Hepatocyte (in vitro differentiated cells): ENCODE measurements around the gene ZSCAN20. TPM values are rescaled to one million over a fixed set of nuclear protein-coding genes. Genes with fewer than 3 reads are reported as not detected.

Experiments used
- DNase-seq: peaks from one replicate; pipeline ENCODE4 v3.0.0-alpha.2; 2016; ENCODE audit warnings: low spot score
- H2AFZ ChIP-seq: fragments of 200-600 bp; sonication (generic); 2 replicates; pipeline ENCODE4 v1.6.0; 2016; ENCODE audit warnings: antibody characterized with exemption, mild to moderate bottlenecking
- H3K27ac ChIP-seq: fragments of 200-600 bp; sonication (generic); 2 replicates; pipeline ENCODE4 v1.5.1; 2016; ENCODE audit warnings: mild to moderate bottlenecking
- H3K27me3 ChIP-seq: fragments of 200-600 bp; sonication (generic); 2 replicates; pipeline ENCODE4 v1.6.1; 2016
- H3K36me3 ChIP-seq: fragments of 200-600 bp; sonication (generic); replicated peaks from 2 replicates; pipeline ENCODE4 v1.5.1; 2016; ENCODE audit warnings: low read depth; ENCODE audit not compliant: insufficient read depth
- H3K4me1 ChIP-seq: fragments of 200-600 bp; sonication (generic); 2 replicates; pipeline ENCODE4 v1.5.1; 2016; ENCODE audit warnings: mild to moderate bottlenecking, moderate library complexity; ENCODE audit not compliant: insufficient read depth
- H3K4me2 ChIP-seq: fragments of 200-600 bp; sonication (generic); 2 replicates; pipeline ENCODE4 v1.6.0; 2016
- H3K4me3 ChIP-seq: fragments of 200-600 bp; sonication (generic); 2 replicates; pipeline ENCODE4 v1.5.1; 2016; ENCODE audit warnings: mild to moderate bottlenecking
- H3K79me2 ChIP-seq: fragments of 200-600 bp; sonication (generic); 2 replicates; pipeline ENCODE4 v1.6.0; 2017; ENCODE audit warnings: mild to moderate bottlenecking
- H3K9me2 ChIP-seq: fragments of 200-600 bp; sonication (generic); replicated peaks from 2 replicates; pipeline ENCODE4 v1.6.0; 2017; ENCODE audit warnings: mild to moderate bottlenecking; ENCODE audit not compliant: insufficient read depth
- H3K9me3 ChIP-seq: fragments of 200-600 bp; sonication (generic); 2 replicates; pipeline ENCODE4 v1.5.1; 2016; ENCODE audit warnings: low read depth, mild to moderate bottlenecking
- H4K20me1 ChIP-seq: fragments of 200-600 bp; sonication (generic); 2 replicates; pipeline ENCODE4 v1.6.0; 2016; ENCODE audit warnings: mild to moderate bottlenecking; ENCODE audit not compliant: insufficient read depth, poor library complexity, severe bottlenecking
- CTCF ChIP-seq: fragments of 200-600 bp; sonication (generic); IDR thresholded peaks from 2 replicates; pipeline ENCODE4 v1.5.1; 2016; ENCODE audit warnings: antibody characterized with exemption, mild to moderate bottlenecking; ENCODE audit not compliant: poor library complexity
- EZH2 ChIP-seq: fragments of 200-600 bp; sonication (generic); IDR thresholded peaks from 2 replicates; pipeline ENCODE4 v1.6.1; 2016; ENCODE audit warnings: antibody characterized with exemption, mild to moderate bottlenecking, borderline replicate concordance
- EZH2phosphoT487 ChIP-seq: fragments of 200-600 bp; sonication (generic); IDR thresholded peaks from one replicate; pipeline ENCODE4 v1.6.1; 2018; ENCODE audit warnings: antibody characterized with exemption, mild to moderate bottlenecking, low read depth, moderate library complexity; ENCODE audit not compliant: unreplicated experiment, severe bottlenecking
- WGBS: methylation state at CpG from one replicate; pipeline ENCODE4 v1.1.6; 2016; ENCODE audit warnings: low lambda C conversion rate; ENCODE audit errors: missing lambda C conversion rate; 5-methylcytosine and 5-hydroxymethylcytosine counted together
- polyA plus RNA-seq: library from polyadenylated mRNA; unstranded; fragments of >200 nt; fragmentation: Nextera tagmentation; extraction: Ambion mirVana; gene quantifications from 2 replicates; pipeline ENCODE4 v1.2.1, GENCODE V29; 2016
- total RNA-seq: library from RNA; depleted of rRNA; stranded (reverse); fragments of >200 nt; gene quantifications from 2 replicates; pipeline ENCODE4 v1.2.3, GENCODE V29; 2014

The ZSCAN20 gene
- total and polyA plus RNA-seq, 2 experiments from 2014 or later: 0.98 to 6.8 TPM

GRCh38 chr1:33535334-33535733 lies 62.9 kb downstream of the ZSCAN20 start:
- Histone ChIP-seq H3K9me2 (no peaks in the 10 kb centered on the region), H3K27ac (no peak overlapping the region), H4K20me1 (no peaks in the 10 kb centered on the region), H3K4me3 (no peak overlapping the region), H3K9me3 (no peaks in the 10 kb centered on the region), H3K27me3 (no peaks in the 10 kb centered on the region), H3K4me2 (no peak overlapping the region), H3K4me1 (no peaks in the 10 kb centered on the region), H2AFZ (no peak overlapping the region), H3K79me2 (no peaks in the 10 kb centered on the region), H3K36me3 (no peaks in the 10 kb centered on the region)
- no peak for DNase-seq
- WGBS: 74% methylated on average over 2 of the region's 2 CpGs
- no peak for TF ChIP-seq EZH2
- no peak for TF ChIP-seq CTCF
- no peak for TF ChIP-seq EZH2phosphoT487

GRCh38 chr1:33537885-33538284 lies 65.4 kb downstream of the ZSCAN20 start:
- Histone ChIP-seq H3K79me2 (no peaks in the 10 kb centered on the region), H3K36me3 (no peaks in the 10 kb centered on the region), H4K20me1 (no peaks in the 10 kb centered on the region), H3K4me3 (no peak overlapping the region), H3K27ac (no peak overlapping the region), H3K9me2 (no peaks in the 10 kb centered on the region), H3K4me1 (no peaks in the 10 kb centered on the region), H3K27me3 (no peaks in the 10 kb centered on the region), H3K4me2 (no peak overlapping the region), H3K9me3 (no peaks in the 10 kb centered on the region), H2AFZ (no peak overlapping the region)
- no peak for TF ChIP-seq EZH2
- no peak for TF ChIP-seq EZH2phosphoT487
- no peak for TF ChIP-seq CTCF
- 93% methylated on average over 5 of the region's 5 CpGs for WGBS
- no peak for DNase-seq

- H3K27ac ChIP-seq: no peak overlapping the region
- no peak overlapping the region for H2AFZ ChIP-seq
- TF ChIP-seq EZH2 (no peak), CTCF (no peak), EZH2phosphoT487 (no peak)
- H3K79me2 ChIP-seq: no peaks in the 10 kb centered on the region
- H3K4me3 ChIP-seq: no peak overlapping the region
- H3K9me3 ChIP-seq: no peaks in the 10 kb centered on the region
- WGBS: 92% methylated on average over 6 of the region's 6 CpGs
- H3K4me2 ChIP-seq: no peak overlapping the region
- no peaks in the 10 kb centered on the region for H3K27me3 ChIP-seq
- DNase-seq: no peak
- H3K9me2 ChIP-seq: no peaks in the 10 kb centered on the region
- H3K4me1 ChIP-seq: no peaks in the 10 kb centered on the region
- H3K36me3 ChIP-seq: no peaks in the 10 kb centered on the region
- no peaks in the 10 kb centered on the region for H4K20me1 ChIP-seq
Observed at GRCh38 chr1:33541966-33542365, 69.5 kb downstream of the ZSCAN20 start.

Other genes with a start within 250 kb of the ZSCAN20 start
- gene ZNF362, start 216.2 kb upstream of the ZSCAN20 start, total RNA-seq: 22.5 and 29.1 TPM in 2 replicates
- gene ZNF362, start 216.2 kb upstream of the ZSCAN20 start, polyA plus RNA-seq: 54.3 and 55.0 TPM in 2 replicates
- gene A3GALT2, start 151.5 kb upstream of the ZSCAN20 start, total RNA-seq: not detected in 2 replicates
- not detected in 2 replicates for gene A3GALT2, start 151.5 kb upstream of the ZSCAN20 start, polyA plus RNA-seq
- 56.3 and 77.5 TPM in 2 replicates for gene PHC2, start 41.5 kb upstream of the ZSCAN20 start, total RNA-seq
- 101 and 121 TPM in 2 replicates for gene PHC2, start 41.5 kb upstream of the ZSCAN20 start, polyA plus RNA-seq